Adipose tissue (tissue), 3 donors: ENCODE data around the gene GAS7. TPM values are rescaled to one million over a fixed set of nuclear protein-coding genes. Genes with fewer than 3 reads are reported as not detected.

Source experiments
- H3K27ac ChIP-seq: one replicate; pipeline ENCODE4 v1.5.1; 2013; ENCODE audit warnings: low read depth, low read length
- WGBS, 3 donors: extraction: QIAGEN DNeasy Blood & Tissue Kit; methylation state at CpG; one replicate each; pipeline ENCODE4 v1.1.7; 2013; 5-methylcytosine and 5-hydroxymethylcytosine counted together
- polyA plus RNA-seq, 3 donors: library from polyadenylated mRNA; stranded (reverse); fragments of 200-250 nt; gene quantifications; one replicate each; pipeline ENCODE4 v1.2.3, GENCODE V29; 2013
- donor health status: healthy with polysubstance abuse.
- donor health status: Bipolar disorder and iron deficiency.
- donor health status: healthy.

The GAS7 gene
- polyA plus RNA-seq: 10 to 100 TPM in 2 of 3 donors, 1 to 10 TPM in 1; 2.5 to 88.1 (median 16.4) TPM

- no peak within 1 kb of the TSS for H3K27ac ChIP-seq
- whole genome bisulfite sequencing, 3 donors: 1 to 2% (median 1%) methylated on average over 70 to 85 of the region's 86 CpGs
These were observed at the start of gene GAS7 for GRCh38 chr17:10198509-10199249. Gene GAS7 (minus strand): TSS chr17:10198606.

GRCh38 chr17:10247810-10248209 lies 49.4 kb upstream of the GAS7 start:
- 47 to 63% (median 56%) methylated on average over 4 of the region's 4 CpGs for WGBS, 3 donors
- no peak overlapping the region for H3K27ac ChIP-seq

- WGBS, 3 donors: 48 to 54% (median 48%) methylated on average over 12 of the region's 12 CpGs
- no peak overlapping the region for H3K27ac ChIP-seq
These were observed 45.8 kb upstream of the GAS7 start for GRCh38 chr17:10243883-10244844.

GRCh38 chr17:10241781-10242180 lies 43.4 kb upstream of the GAS7 start:
- WGBS, 3 donors: 79 to 89% (median 86%) methylated on average over 4 of the region's 4 CpGs
- H3K27ac ChIP-seq: no peak overlapping the region

GRCh38 chr17:10238661-10239060 lies 40.3 kb upstream of the GAS7 start:
- H3K27ac ChIP-seq: no peak overlapping the region
- 52 to 63% (median 61%) methylated on average over 2 of the region's 2 CpGs for WGBS, 3 donors

- 66 to 88% (median 83%) methylated on average over 5 of the region's 5 CpGs for WGBS, 3 donors
- no peak overlapping the region for H3K27ac ChIP-seq
These were observed 35.6 kb upstream of the GAS7 start for GRCh38 chr17:10234033-10234432.

- WGBS, 3 donors: 86 to 93% (median 90%) methylated on average over 2 of the region's 2 CpGs
- H3K27ac ChIP-seq: no peak overlapping the region
These were observed 34.8 kb upstream of the GAS7 start for GRCh38 chr17:10233161-10233560.

- no peak overlapping the region for H3K27ac ChIP-seq
- 32 to 57% (median 52%) methylated on average over 2 of the region's 2 CpGs for WGBS, 3 donors
These were observed 30.8 kb upstream of the GAS7 start for GRCh38 chr17:10229181-10229580.

GRCh38 chr17:10226930-10227695 lies 28.7 kb upstream of the GAS7 start:
- no peak overlapping the region for H3K27ac ChIP-seq
- 54 to 61% (median 60%) methylated on average over 14 to 15 of the region's 15 CpGs for WGBS, 3 donors

GRCh38 chr17:10224582-10225195 lies 26.3 kb upstream of the GAS7 start:
- no peak overlapping the region for H3K27ac ChIP-seq
- WGBS, 3 donors: 53 to 57% (median 54%) methylated on average over 8 of the region's 8 CpGs

GRCh38 chr17:10219193-10219592 lies 20.8 kb upstream of the GAS7 start:
- H3K27ac ChIP-seq: no peak overlapping the region

GRCh38 chr17:10217916-10218315 lies 19.5 kb upstream of the GAS7 start:
- no peak overlapping the region for H3K27ac ChIP-seq
- 82 to 93% (median 83%) methylated on average over 1 of the region's 1 CpG for WGBS, 3 donors

- WGBS, 3 donors: 22 to 57% (median 48%) methylated on average over 15 of the region's 15 CpGs
These were observed 18.0 kb upstream of the GAS7 start for GRCh38 chr17:10216213-10216938.

GRCh38 chr17:10215286-10215685 lies 16.9 kb upstream of the GAS7 start:
- whole genome bisulfite sequencing, 3 donors: 88 to 97% (median 90%) methylated on average over 8 of the region's 8 CpGs
- H3K27ac ChIP-seq: no peak overlapping the region

More at GRCh38 chr17:10216213-10216938, 18.0 kb upstream of the GAS7 start:
- no peak overlapping the region for H3K27ac ChIP-seq

GRCh38 chr17:10211666-10212065 lies 13.3 kb upstream of the GAS7 start:
- H3K27ac ChIP-seq: no peak overlapping the region
- WGBS, 3 donors: 81 to 93% (median 82%) methylated on average over 8 of the region's 8 CpGs

- WGBS, 3 donors: 28 to 41% (median 35%) methylated on average over 6 of the region's 6 CpGs
These were observed 11.8 kb upstream of the GAS7 start for GRCh38 chr17:10210151-10210574.

GRCh38 chr17:10208604-10209193 lies 10.3 kb upstream of the GAS7 start:
- H3K27ac ChIP-seq: no peak overlapping the region
- WGBS, 3 donors: 48 to 66% (median 62%) methylated on average over 7 of the region's 7 CpGs

More at GRCh38 chr17:10210151-10210574, 11.8 kb upstream of the GAS7 start:
- no peak overlapping the region for H3K27ac ChIP-seq
